HCT116 (cell line): Measurements from ENCODE around the gene CTTNBP2.

Source experiments
- EGR1 ChIP-seq: IDR thresholded peaks from 2 replicates; pipeline ENCODE4 v1.6.1; 2012; ENCODE audit warnings: low read depth
- ELF1 ChIP-seq: IDR thresholded peaks from 2 replicates; pipeline ENCODE4 v1.6.1; 2012; ENCODE audit warnings: low read depth, borderline replicate concordance
- EZH2phosphoT487 ChIP-seq: fragments of 200-600 bp; IDR thresholded peaks from 2 replicates; pipeline ENCODE4 v1.6.1; 2018; ENCODE audit warnings: antibody characterized with exemption, borderline replicate concordance
- JUND ChIP-seq: IDR thresholded peaks from 2 replicates; pipeline ENCODE4 v1.6.1; 2012
- POLR2AphosphoS5 ChIP-seq: IDR thresholded peaks from 2 replicates; pipeline ENCODE4 v1.6.1; 2011; ENCODE audit warnings: mild to moderate bottlenecking, low read depth, low read length, moderate library complexity
- RAD21 ChIP-seq: IDR thresholded peaks from 2 replicates; pipeline ENCODE4 v1.6.1; 2012; ENCODE audit warnings: low read depth, mild to moderate bottlenecking
- ZNF274 ChIP-seq: fragments of 200-500 bp; sonication (Bioruptor generic); IDR thresholded peaks from 2 replicates; pipeline ENCODE4 v1.6.1; 2014; ENCODE audit warnings: mild to moderate bottlenecking, low read depth, low read length, inconsistent platforms
- TF ChIP-seq, protein P1 (sequence below), 3 experiments: fragments of 200-600 bp in 1 of 3; sonication (generic) in 1 of 3; IDR thresholded peaks in 2 of 3; conservative IDR thresholded peaks in 1 of 3; 2 replicates each; pipeline ENCODE4 v1.5.1; 2012 to 2017; ENCODE audit warnings: low read depth in 2 of 3, low read length in 2 of 3, antibody characterized with exemption in 1 of 3, borderline replicate concordance in 1 of 3, control low read depth in 1 of 3, mild to moderate bottlenecking in 1 of 3, mixed read lengths in 1 of 3, mixed run types in 1 of 3, moderate library complexity in 1 of 3; ENCODE audit not compliant: insufficient read depth in 1 of 3
- TF ChIP-seq, protein P2 (sequence below): IDR thresholded peaks from 2 replicates; pipeline ENCODE4 v1.6.1; 2012
- TF ChIP-seq, protein P3 (sequence below): IDR thresholded peaks from 2 replicates; pipeline ENCODE4 v1.6.1; 2012

DNA sequence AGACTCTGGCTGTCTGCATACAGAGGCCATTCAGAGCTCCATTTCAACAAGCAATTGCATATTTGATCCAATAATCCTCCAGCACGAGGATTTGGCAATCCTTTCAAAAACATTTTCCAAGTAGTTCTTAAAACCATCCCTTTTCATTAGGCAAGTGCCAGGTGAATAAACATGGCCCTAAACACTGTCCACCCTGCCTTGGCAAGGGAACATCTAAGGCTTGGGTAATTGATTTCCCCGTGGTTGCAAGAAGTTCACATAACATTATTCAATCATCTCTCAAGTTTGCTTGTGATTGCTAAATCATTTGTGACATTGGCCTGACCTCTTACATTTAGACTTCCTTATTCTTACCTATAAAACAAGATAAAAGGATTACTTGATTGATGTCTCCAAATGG is 175.2 kb downstream of the CTTNBP2 start:
- TF ChIP-seq, protein P1, sequence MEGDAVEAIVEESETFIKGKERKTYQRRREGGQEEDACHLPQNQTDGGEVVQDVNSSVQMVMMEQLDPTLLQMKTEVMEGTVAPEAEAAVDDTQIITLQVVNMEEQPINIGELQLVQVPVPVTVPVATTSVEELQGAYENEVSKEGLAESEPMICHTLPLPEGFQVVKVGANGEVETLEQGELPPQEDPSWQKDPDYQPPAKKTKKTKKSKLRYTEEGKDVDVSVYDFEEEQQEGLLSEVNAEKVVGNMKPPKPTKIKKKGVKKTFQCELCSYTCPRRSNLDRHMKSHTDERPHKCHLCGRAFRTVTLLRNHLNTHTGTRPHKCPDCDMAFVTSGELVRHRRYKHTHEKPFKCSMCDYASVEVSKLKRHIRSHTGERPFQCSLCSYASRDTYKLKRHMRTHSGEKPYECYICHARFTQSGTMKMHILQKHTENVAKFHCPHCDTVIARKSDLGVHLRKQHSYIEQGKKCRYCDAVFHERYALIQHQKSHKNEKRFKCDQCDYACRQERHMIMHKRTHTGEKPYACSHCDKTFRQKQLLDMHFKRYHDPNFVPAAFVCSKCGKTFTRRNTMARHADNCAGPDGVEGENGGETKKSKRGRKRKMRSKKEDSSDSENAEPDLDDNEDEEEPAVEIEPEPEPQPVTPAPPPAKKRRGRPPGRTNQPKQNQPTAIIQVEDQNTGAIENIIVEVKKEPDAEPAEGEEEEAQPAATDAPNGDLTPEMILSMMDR (IDR thresholded peaks at IDR 0.05 in 2 of 3, conservative IDR thresholded peaks at IDR 0.05 in 1 of 3; ENCODE audit: borderline replicate concordance in 1 of 3, insufficient read depth in 1 of 3, low read depth in 2 of 3, low read length in 2 of 3) = no peak
- TF ChIP-seq EGR1 = no peak
- TF ChIP-seq ZNF274 = no peak
- no peak for TF ChIP-seq POLR2AphosphoS5
- TF ChIP-seq, protein P2, sequence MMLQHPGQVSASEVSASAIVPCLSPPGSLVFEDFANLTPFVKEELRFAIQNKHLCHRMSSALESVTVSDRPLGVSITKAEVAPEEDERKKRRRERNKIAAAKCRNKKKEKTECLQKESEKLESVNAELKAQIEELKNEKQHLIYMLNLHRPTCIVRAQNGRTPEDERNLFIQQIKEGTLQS = no peak
- no peak for TF ChIP-seq EZH2phosphoT487
- TF ChIP-seq, protein P3, sequence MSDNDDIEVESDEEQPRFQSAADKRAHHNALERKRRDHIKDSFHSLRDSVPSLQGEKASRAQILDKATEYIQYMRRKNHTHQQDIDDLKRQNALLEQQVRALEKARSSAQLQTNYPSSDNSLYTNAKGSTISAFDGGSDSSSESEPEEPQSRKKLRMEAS = no peak
- TF ChIP-seq RAD21 = no peak
- no peak for TF ChIP-seq ELF1
- TF ChIP-seq JUND = no peak
